Measurements from ENCODE around the gene CCDC87.
A peak's percentile ranks its signal among the peaks of the same experiment; 100 is the strongest.

Gene CCDC87

DNA sequence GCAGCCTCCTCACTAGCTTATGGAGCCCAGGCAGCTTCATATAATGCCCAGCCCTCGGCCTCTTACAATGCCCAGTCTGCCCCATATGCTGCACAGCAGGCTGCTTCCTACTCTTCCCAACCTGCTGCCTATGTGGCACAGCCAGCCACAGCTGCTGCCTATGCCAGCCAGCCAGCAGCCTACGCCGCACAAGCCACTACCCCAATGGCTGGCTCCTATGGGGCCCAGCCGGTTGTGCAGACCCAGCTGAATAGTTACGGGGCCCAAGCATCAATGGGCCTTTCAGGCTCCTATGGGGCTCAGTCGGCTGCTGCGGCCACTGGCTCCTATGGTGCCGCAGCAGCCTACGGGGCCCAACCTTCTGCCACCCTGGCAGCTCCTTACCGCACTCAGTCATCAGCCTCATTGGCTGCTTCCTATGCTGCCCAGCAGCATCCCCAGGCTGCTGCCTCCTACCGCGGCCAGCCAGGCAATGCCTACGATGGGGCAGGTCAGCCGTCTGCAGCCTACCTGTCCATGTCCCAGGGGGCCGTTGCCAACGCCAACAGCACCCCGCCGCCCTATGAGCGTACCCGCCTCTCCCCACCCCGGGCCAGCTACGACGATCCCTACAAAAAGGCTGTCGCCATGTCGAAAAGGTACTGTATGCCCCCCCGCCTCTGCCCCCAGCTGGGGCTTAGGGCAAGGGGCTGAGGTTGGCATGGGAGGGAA lies 32.3 kb upstream of the CCDC87 start:
- H3K9me3 ChIP-seq: no peaks in the 10 kb centered on the region
- no peak for TF ChIP-seq CTCF (IDR thresholded peaks at IDR 0.05)
- peaks cover 65% of the 10 kb centered on the region for H3K36me3 ChIP-seq
- H3K27me3 ChIP-seq: no peaks in the 10 kb centered on the region
- H3K4me1 ChIP-seq (ENCODE audit: control insufficient read depth in 1 of 2, insufficient read depth in 1 of 2, low read depth in 1 of 2, low read length in 1 of 2): no peaks in the 10 kb centered on the region
- H3K27ac ChIP-seq: no peak overlapping the region
- H3K4me3 ChIP-seq (ENCODE audit: low read depth in 1 of 2, low read length in 1 of 2): no peak overlapping the region

DNA sequence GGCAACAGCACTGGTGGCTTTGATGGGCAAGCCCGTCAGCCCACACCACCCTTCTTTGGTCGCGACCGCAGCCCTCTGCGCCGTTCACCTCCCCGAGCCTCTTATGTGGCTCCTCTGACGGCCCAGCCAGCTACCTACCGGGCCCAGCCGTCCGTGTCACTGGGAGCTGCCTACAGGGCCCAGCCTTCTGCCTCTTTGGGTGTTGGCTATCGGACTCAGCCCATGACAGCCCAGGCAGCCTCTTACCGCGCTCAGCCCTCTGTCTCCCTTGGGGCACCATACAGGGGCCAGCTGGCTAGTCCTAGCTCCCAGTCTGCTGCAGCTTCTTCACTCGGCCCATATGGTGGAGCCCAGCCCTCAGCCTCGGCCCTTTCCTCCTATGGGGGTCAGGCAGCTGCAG lies 31.6 kb upstream of the CCDC87 start:
- Histone ChIP-seq H3K4me3 (ENCODE audit: low read depth in 1 of 2, low read length in 1 of 2) (no peak overlapping the region), H3K36me3 (peaks cover 58% of the 10 kb centered on the region), H3K27ac (no peak overlapping the region), H3K4me1 (ENCODE audit: control insufficient read depth in 1 of 2, insufficient read depth in 1 of 2, low read depth in 1 of 2, low read length in 1 of 2) (no peaks in the 10 kb centered on the region), H3K9me3 (no peaks in the 10 kb centered on the region), H3K27me3 (no peaks in the 10 kb centered on the region)
- TF ChIP-seq CTCF (IDR thresholded peaks at IDR 0.05): no peak

GRCh38 chr11:66619080-66619554 lies 26.3 kb upstream of the CCDC87 start:
- peak overlapping the region; percentile 28 to 47 for H3K4me3 ChIP-seq (ENCODE audit: low read depth in 1 of 2, low read length in 1 of 2)
- peak overlapping the region; percentile 98 for H3K27ac ChIP-seq
- H3K36me3 ChIP-seq: peaks cover 8% of the 10 kb centered on the region
- H3K9me3 ChIP-seq: no peaks in the 10 kb centered on the region
- H3K4me1 ChIP-seq (ENCODE audit: control insufficient read depth in 1 of 2, insufficient read depth in 1 of 2, low read depth in 1 of 2, low read length in 1 of 2): peaks cover 26 to 29% of the 10 kb centered on the region in 2 experiments
- no peaks in the 10 kb centered on the region for H3K27me3 ChIP-seq
- no peak for TF ChIP-seq CTCF (IDR thresholded peaks at IDR 0.05)

- Histone ChIP-seq H3K27me3 (no peaks in the 10 kb centered on the region), H3K36me3 (no peaks in the 10 kb centered on the region), H3K4me1 (ENCODE audit: control insufficient read depth in 1 of 2, insufficient read depth in 1 of 2, low read depth in 1 of 2, low read length in 1 of 2) (peaks cover 26 to 29% of the 10 kb centered on the region in 2 experiments), H3K4me3 (ENCODE audit: low read depth in 1 of 2, low read length in 1 of 2) (peak overlapping the region; percentile 88 to 99), H3K9me3 (no peaks in the 10 kb centered on the region), H3K27ac (peak overlapping the region; percentile 98)
- peak; percentile 21 for TF ChIP-seq CTCF (IDR thresholded peaks at IDR 0.05)
Measured at GRCh38 chr11:66617155-66617834, 24.4 kb upstream of the CCDC87 start.

- H3K4me1 ChIP-seq (ENCODE audit: control insufficient read depth in 1 of 2, insufficient read depth in 1 of 2, low read depth in 1 of 2, low read length in 1 of 2): peaks cover 26 to 29% of the 10 kb centered on the region in 2 experiments
- H3K27me3 ChIP-seq: no peaks in the 10 kb centered on the region
- peak within 1 kb of the TSS; percentile 88 to 99 for H3K4me3 ChIP-seq (ENCODE audit: low read depth in 1 of 2, low read length in 1 of 2)
- TF ChIP-seq CTCF (IDR thresholded peaks at IDR 0.05): no peak
- H3K27ac ChIP-seq: peak within 1 kb of the TSS; percentile 98
- no peaks in the 10 kb centered on the region for H3K9me3 ChIP-seq
- no peaks in the 10 kb centered on the region for H3K36me3 ChIP-seq
Measured at GRCh38 chr11:66616379-66617154, 23.7 kb upstream of the CCDC87 start, which contains the start of gene RBM14. Gene RBM14, plus strand, starts transcription at chr11:66616630. Its CDS starts 91 bp downstream, at chr11:66616721.
